ENCODE results near the gene TFEB. TPM values are rescaled to one million over a fixed set of nuclear protein-coding genes. Genes with fewer than 3 reads are reported as not detected.

The TFEB gene
- total RNA-seq, 4 donors from 2014 or later, result 23.0 to 39.0 (median 34.9) TPM

DNA sequence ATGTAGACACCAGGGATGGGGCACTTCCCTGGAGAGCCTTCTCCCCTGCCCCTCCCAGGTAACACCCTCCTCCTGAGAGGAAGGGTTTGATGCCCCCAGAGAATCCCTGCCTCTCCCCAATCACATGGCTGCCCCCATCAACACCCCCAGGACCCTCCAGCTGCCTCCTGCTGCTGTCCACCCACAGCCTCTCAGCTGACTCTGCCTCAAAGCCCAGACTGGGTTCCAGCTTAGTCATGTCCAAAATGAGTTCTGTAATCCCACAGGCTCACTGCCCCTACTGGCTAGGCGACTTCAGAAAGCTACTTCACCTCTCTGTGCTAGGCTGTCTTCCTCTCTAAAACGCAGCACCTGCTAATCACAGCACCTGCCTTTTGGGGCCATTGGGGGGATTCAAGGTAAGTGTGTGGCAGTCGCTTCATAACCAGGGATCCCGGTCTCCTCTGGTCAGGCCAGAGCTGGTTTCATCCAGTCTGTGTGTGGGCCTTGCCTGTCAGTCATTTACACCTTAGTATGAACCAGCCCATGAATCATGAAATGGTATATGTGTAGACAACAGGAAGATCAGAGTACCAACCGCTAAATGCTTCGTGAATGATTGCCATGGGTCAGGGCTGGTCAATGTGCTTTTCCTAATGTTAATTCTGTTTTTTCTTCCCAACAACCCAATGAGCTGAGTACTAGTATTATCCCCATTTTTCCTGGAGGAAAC is 40.4 kb downstream of the TFEB start:
- intact Hi-C loops (cut with DNase I), result no loop called here
- WGBS, 2 donors, result 89 to 90% methylated on average over 5 to 6 of the region's 6 CpGs
- Histone ChIP-seq H3K9me3 (no peaks in the 10 kb centered on the region), H3K4me3 (replicated peaks in 1 of 3) (no peak overlapping the region), H3K27me3 (no peaks in the 10 kb centered on the region), H3K4me1 (peaks cover 9 to 16% of the 10 kb centered on the region in 2 donors), H3K27ac (no peak overlapping the region), H3K36me3 (peaks cover 8 to 11% of the 10 kb centered on the region in 2 donors)
- TF ChIP-seq, protein P1, sequence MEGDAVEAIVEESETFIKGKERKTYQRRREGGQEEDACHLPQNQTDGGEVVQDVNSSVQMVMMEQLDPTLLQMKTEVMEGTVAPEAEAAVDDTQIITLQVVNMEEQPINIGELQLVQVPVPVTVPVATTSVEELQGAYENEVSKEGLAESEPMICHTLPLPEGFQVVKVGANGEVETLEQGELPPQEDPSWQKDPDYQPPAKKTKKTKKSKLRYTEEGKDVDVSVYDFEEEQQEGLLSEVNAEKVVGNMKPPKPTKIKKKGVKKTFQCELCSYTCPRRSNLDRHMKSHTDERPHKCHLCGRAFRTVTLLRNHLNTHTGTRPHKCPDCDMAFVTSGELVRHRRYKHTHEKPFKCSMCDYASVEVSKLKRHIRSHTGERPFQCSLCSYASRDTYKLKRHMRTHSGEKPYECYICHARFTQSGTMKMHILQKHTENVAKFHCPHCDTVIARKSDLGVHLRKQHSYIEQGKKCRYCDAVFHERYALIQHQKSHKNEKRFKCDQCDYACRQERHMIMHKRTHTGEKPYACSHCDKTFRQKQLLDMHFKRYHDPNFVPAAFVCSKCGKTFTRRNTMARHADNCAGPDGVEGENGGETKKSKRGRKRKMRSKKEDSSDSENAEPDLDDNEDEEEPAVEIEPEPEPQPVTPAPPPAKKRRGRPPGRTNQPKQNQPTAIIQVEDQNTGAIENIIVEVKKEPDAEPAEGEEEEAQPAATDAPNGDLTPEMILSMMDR (IDR thresholded peaks at IDR 0.05), result no peak
- no peak for TF ChIP-seq POLR2A (IDR thresholded peaks at IDR 0.05)
- DNase-seq, result no peak

DNA sequence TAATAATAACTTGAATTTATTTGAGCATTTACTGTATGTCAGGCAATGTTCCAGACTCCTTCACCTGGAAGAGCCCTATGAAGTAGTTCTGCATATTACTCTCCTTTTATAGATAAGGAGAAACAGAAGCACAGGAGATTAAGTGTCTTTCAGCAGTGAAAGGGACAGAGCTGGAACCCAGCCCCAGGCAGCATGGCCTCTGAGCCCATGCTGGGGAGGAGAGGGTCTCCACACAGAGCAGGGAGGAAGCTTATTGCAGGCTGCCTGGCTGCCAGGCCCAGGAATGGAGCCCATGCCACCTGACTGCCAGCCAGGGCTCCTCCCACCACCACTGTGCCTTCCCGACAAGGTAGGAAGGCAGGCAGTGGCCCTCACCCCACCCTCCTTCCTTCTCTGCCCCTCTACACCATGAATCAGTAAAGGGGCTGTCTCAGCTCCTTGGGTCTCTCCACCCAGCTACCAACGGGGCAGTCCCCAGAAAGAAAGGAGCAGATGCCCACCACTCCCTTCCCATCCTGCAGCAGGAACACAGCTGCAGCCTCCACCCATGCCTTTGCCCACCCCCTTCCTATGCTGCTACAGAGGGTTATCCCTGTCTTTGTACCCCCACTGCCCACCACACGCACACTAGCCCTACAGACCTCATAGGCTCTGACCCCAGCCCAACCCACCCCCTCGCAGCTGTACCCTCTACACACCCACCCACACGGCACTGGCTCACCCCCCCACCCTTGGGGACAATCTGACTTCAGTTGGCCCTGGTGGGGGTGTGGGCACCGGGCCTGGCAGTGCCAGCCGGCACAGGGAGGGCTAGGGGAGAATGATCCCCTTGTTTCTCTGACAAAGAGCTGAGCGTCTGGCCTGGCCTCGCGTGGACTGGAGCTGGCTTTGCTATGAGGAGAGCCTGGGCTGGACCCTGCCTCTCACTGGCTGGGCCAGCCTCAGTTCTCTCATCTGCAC is 41.8 kb downstream of the TFEB start:
- H3K27ac ChIP-seq, result no peak overlapping the region

DNA sequence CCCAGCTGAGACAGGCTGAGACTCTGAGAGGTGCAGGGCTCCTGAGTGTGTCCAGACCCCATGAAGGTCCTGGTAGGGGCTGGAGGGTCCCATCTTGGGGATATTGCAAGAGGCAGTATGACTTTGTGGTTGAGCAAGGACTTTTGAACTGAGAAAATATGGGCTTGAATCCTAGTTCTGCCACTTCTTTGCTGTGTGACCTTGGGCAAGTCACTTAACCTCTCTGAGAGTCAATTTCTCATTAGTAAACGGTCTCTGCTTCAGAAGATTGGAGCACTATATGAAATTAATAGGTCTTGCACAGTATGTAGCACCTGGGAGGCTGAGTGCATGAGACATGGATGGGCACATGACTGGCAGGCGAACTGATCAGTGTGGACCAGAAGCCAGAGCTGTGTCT is 42.7 kb downstream of the TFEB start:
- intact Hi-C loops (cut with DNase I), result no loop called here
- H3K27ac ChIP-seq, result no peak overlapping the region
- H3K9me3 ChIP-seq, result no peaks in the 10 kb centered on the region
- H3K4me3 ChIP-seq (replicated peaks in 1 of 3), result no peak overlapping the region
- H3K36me3 ChIP-seq, result peaks cover 8 to 11% of the 10 kb centered on the region in 2 donors
- no peak for TF ChIP-seq POLR2A (IDR thresholded peaks at IDR 0.05)
- TF ChIP-seq, protein P1 (IDR thresholded peaks at IDR 0.05), result no peak
- 97% methylated on average over 2 of the region's 2 CpGs for WGBS, 2 donors
- no peak for DNase-seq
- H3K27me3 ChIP-seq, result no peaks in the 10 kb centered on the region
- H3K4me1 ChIP-seq, result peaks cover 20 to 32% of the 10 kb centered on the region in 2 donors

More for the DNA sequence above, 41.8 kb downstream of the TFEB start:
- Histone ChIP-seq H3K4me3 (replicated peaks in 1 of 3) (no peak overlapping the region), H3K36me3 (peaks cover 8 to 11% of the 10 kb centered on the region in 2 donors), H3K27me3 (no peaks in the 10 kb centered on the region), H3K9me3 (no peaks in the 10 kb centered on the region), H3K4me1 (peaks cover 20 to 27% of the 10 kb centered on the region in 2 donors)
- no peak for TF ChIP-seq POLR2A (IDR thresholded peaks at IDR 0.05)
- TF ChIP-seq, protein P1 (IDR thresholded peaks at IDR 0.05), result no peak
- intact Hi-C loops (cut with DNase I), result no loop called here
- 71 to 78% methylated on average over 5 to 9 of the region's 10 CpGs for WGBS, 2 donors
- peak; percentile 48 to 50 for DNase-seq

DNA sequence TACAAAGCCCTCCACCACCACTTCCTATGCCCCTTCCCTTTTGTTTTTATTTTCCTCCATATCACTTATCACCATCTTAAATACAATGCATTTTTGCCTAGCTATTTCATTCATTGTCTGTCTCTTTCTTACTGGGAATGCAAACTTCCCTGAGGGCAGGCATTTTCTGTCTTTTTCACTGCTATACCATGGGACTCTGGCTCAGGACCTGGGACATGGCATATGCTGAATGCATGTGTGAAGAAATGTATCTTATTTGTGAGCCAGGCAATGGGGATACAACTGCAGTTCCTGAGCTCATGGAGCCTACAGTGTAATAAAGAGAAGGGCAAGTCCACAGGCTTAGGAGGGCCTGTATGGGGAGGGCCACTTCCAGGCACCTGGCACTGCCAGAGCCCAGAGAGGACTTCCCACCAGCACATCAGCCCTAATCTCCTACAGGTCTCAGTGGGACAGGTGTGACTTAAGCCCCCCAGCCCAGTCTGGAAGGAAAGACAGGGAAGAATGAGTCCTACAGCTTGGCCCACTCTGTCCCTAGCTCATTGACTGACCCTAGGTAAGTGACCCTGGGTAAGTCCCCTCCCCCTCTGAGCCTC is 43.2 kb downstream of the TFEB start:
- DNase-seq, result no peak
- peaks cover 20 to 38% of the 10 kb centered on the region in 2 donors for H3K4me1 ChIP-seq
- no peak overlapping the region for H3K27ac ChIP-seq
- no peak overlapping the region for H3K4me3 ChIP-seq (replicated peaks in 1 of 3)
- intact Hi-C loops (cut with DNase I), result no loop called here
- no peaks in the 10 kb centered on the region for H3K9me3 ChIP-seq
- H3K36me3 ChIP-seq, result peaks cover 8 to 11% of the 10 kb centered on the region in 2 donors
- no peak for TF ChIP-seq POLR2A (IDR thresholded peaks at IDR 0.05)
- TF ChIP-seq, protein P1 (IDR thresholded peaks at IDR 0.05), result no peak
- no peaks in the 10 kb centered on the region for H3K27me3 ChIP-seq

Data from thyroid gland (tissue), 4 donors.